Upper lobe of right lung (tissue), 1 donor: ENCODE results near the gene AP2A1. TPM values are rescaled to one million over a fixed set of nuclear protein-coding genes. Genes with fewer than 3 reads are reported as not detected.

Experiments used
- ATAC-seq: fragments of 200-7000 bp; cut with Tn5 transposase; one replicate; pipeline ENCODE4 v1.9.1; 2020; ENCODE audit warnings: mild to moderate bottlenecking, moderate library complexity
- DNase-seq: peaks from one replicate; pipeline ENCODE4 v3.0.0-alpha.2; 2020
- H3K27ac ChIP-seq: fragments of 200-600 bp; one replicate; pipeline ENCODE4 v1.8.0; 2022
- H3K27me3 ChIP-seq: fragments of 200-600 bp; one replicate; pipeline ENCODE4 v1.8.0; 2022; ENCODE audit warnings: mild to moderate bottlenecking
- H3K36me3 ChIP-seq: fragments of 200-600 bp; one replicate; pipeline ENCODE4 v1.8.0; 2022
- H3K4me1 ChIP-seq: fragments of 200-600 bp; one replicate; pipeline ENCODE4 v1.8.0; 2022
- H3K4me3 ChIP-seq: fragments of 200-600 bp; one replicate; pipeline ENCODE4 v1.8.0; 2022; ENCODE audit warnings: mild to moderate bottlenecking
- H3K9me3 ChIP-seq: fragments of 200-600 bp; one replicate; pipeline ENCODE4 v1.8.0; 2022
- intact Hi-C: fragments of 100-400 bp; cut with DNase I; formaldehyde crosslinking; loops from one replicate; pipeline ENCODE4 v1.11.0; 2022
- total RNA-seq: library from RNA; stranded (reverse); fragmentation: NEBNext Ultra II Directional; extraction: Animal tissue kit (Norgen Biotek cat#: 25700); gene quantifications from one replicate; pipeline ENCODE4 v1.2.1, GENCODE V29; 2021
- TF ChIP-seq, protein P1 (sequence below): fragments of 200-600 bp; IDR thresholded peaks from one replicate; pipeline ENCODE4 v1.8.0; 2022; ENCODE audit warnings: antibody characterized with exemption
- donor health status: DM: no; HTN: yes; CAD: no; lungs with severe emphysema.

The AP2A1 gene
- total RNA-seq, 1 donor from 2014 or later: 61.2 TPM

DNA sequence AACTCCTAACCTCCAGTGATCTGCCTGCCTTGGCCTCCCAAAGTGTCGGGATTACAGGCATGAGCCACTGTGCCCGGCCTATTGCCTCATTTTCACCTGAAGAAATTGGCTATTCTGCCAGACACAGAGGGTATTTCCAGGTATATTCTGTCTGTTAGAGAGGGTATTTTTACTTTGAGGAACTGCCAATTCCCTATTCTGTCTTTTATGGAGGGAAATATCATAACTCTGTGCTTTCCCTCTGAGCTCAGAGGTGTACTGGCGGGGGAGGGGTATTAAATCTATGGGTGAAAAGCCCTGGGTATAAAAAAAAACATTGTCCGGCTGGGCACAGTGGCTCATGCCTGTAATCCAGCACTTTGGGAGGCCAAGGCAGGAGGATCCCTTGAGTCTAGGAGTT, 28.5 kb upstream of the AP2A1 start:
- no peak overlapping the region for H3K27ac ChIP-seq
- no peak for ATAC-seq
- no peaks in the 10 kb centered on the region for H3K9me3 ChIP-seq
- intact Hi-C loops: no loop called here
- no peaks in the 10 kb centered on the region for H3K4me1 ChIP-seq
- no peak overlapping the region for H3K4me3 ChIP-seq
- DNase-seq: no peak
- TF ChIP-seq, protein P1, sequence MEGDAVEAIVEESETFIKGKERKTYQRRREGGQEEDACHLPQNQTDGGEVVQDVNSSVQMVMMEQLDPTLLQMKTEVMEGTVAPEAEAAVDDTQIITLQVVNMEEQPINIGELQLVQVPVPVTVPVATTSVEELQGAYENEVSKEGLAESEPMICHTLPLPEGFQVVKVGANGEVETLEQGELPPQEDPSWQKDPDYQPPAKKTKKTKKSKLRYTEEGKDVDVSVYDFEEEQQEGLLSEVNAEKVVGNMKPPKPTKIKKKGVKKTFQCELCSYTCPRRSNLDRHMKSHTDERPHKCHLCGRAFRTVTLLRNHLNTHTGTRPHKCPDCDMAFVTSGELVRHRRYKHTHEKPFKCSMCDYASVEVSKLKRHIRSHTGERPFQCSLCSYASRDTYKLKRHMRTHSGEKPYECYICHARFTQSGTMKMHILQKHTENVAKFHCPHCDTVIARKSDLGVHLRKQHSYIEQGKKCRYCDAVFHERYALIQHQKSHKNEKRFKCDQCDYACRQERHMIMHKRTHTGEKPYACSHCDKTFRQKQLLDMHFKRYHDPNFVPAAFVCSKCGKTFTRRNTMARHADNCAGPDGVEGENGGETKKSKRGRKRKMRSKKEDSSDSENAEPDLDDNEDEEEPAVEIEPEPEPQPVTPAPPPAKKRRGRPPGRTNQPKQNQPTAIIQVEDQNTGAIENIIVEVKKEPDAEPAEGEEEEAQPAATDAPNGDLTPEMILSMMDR: no peak
- no peaks in the 10 kb centered on the region for H3K36me3 ChIP-seq
- H3K27me3 ChIP-seq: no peaks in the 10 kb centered on the region

DNA sequence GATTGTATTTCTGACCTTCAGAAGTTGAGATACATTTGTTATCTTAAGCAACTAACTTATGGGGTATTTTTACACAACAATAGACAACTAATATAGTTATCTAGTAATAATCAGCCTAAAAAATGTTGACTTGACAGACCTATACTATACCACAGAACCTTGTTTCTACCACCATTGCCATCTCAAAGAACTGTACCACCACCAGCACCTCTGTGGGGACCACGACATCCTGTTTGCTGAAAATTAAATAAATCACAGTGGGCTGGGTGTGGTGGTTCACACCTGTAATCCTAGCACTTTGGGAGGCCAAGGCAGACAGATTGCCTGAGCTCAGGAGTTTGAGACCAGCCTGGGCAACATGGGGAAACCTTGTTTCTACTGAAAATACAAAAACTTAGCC, 27.7 kb upstream of the AP2A1 start:
- TF ChIP-seq, protein P1: no peak
- Histone ChIP-seq H3K4me3 (no peak overlapping the region), H3K27me3 (no peaks in the 10 kb centered on the region), H3K4me1 (no peaks in the 10 kb centered on the region), H3K27ac (no peak overlapping the region), H3K36me3 (no peaks in the 10 kb centered on the region), H3K9me3 (no peaks in the 10 kb centered on the region)
- DNase-seq (no peak), ATAC-seq (no peak)
- intact Hi-C loops: no loop called here

DNA sequence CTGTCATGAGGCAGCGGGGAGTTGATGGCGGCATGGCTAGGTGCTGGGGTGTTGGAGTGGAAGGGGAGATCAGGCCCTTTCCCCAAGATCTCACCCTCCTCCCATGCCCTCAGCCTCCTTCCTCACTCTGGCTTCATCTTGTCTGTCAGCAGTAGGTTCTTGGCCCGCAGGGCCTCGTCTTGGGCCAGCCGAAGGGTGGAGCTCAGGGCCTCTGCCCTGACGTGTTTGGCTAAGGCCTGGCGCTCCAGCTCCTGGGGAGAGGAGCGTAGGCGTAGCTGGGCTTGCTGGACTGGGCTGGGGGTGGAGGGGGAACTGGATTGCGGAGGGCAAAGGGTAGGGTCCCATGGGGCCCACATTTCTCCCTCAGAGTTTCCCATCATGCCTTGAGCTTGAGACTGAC, 26.9 kb upstream of the AP2A1 start:
- Histone ChIP-seq H3K27me3 (no peaks in the 10 kb centered on the region), H3K36me3 (no peaks in the 10 kb centered on the region), H3K4me1 (no peaks in the 10 kb centered on the region), H3K9me3 (no peaks in the 10 kb centered on the region), H3K27ac (no peak overlapping the region), H3K4me3 (no peak overlapping the region)
- intact Hi-C loops: no loop called here
- TF ChIP-seq, protein P1: no peak
- no peak for DNase-seq
- no peak for ATAC-seq

GRCh38 chr19:49741210-49741844, 25.5 kb upstream of the AP2A1 start:
- no peaks in the 10 kb centered on the region for H3K27me3 ChIP-seq
- H3K4me1 ChIP-seq: no peaks in the 10 kb centered on the region
- TF ChIP-seq, protein P1: no peak
- intact Hi-C loops: no loop called here
- H3K9me3 ChIP-seq: no peaks in the 10 kb centered on the region
- no peak overlapping the region for H3K27ac ChIP-seq
- no peaks in the 10 kb centered on the region for H3K36me3 ChIP-seq
- H3K4me3 ChIP-seq: no peak overlapping the region
- ATAC-seq (no peak), DNase-seq (no peak)

DNA sequence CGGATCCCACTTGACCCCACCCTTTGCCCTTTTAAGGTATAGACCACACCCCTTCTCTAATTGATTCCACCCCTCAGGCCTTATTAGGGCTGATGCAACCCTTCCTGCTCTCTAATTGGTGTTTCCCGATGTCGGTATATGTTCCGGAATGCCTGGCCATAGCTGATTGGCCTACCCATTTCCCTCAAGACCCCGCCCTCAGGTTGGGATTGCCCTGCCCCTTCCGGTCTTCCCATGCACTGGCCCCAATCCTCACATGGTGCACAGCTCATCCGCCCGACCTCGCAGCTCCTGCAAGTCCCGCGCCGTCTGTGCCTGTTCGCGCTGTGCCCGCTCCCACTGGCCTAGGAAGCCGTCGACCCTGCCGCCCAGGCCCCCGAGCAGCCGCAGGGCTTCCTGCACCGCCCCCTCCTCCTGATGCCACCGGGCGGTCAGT, 21.8 kb upstream of the AP2A1 start:
- H3K36me3 ChIP-seq: no peaks in the 10 kb centered on the region
- TF ChIP-seq, protein P1: no peak
- intact Hi-C loops: no loop called here
- no peaks in the 10 kb centered on the region for H3K9me3 ChIP-seq
- no peaks in the 10 kb centered on the region for H3K4me1 ChIP-seq
- no peak for DNase-seq
- H3K27me3 ChIP-seq: no peaks in the 10 kb centered on the region
- H3K4me3 ChIP-seq: no peak overlapping the region
- H3K27ac ChIP-seq: no peak overlapping the region
- ATAC-seq: no peak
